NCI-H2081 (cell line): Measurements from ENCODE around the gene PYM1.
A peak's percentile ranks its signal among the peaks of the same experiment; 100 is the strongest.

Source experiments
- DNase-seq, 2 experiments: peaks; one replicate each; lab custom pipeline; 2025; lab: John Stamatoyannopoulos, UW

The PYM1 gene

DNA sequence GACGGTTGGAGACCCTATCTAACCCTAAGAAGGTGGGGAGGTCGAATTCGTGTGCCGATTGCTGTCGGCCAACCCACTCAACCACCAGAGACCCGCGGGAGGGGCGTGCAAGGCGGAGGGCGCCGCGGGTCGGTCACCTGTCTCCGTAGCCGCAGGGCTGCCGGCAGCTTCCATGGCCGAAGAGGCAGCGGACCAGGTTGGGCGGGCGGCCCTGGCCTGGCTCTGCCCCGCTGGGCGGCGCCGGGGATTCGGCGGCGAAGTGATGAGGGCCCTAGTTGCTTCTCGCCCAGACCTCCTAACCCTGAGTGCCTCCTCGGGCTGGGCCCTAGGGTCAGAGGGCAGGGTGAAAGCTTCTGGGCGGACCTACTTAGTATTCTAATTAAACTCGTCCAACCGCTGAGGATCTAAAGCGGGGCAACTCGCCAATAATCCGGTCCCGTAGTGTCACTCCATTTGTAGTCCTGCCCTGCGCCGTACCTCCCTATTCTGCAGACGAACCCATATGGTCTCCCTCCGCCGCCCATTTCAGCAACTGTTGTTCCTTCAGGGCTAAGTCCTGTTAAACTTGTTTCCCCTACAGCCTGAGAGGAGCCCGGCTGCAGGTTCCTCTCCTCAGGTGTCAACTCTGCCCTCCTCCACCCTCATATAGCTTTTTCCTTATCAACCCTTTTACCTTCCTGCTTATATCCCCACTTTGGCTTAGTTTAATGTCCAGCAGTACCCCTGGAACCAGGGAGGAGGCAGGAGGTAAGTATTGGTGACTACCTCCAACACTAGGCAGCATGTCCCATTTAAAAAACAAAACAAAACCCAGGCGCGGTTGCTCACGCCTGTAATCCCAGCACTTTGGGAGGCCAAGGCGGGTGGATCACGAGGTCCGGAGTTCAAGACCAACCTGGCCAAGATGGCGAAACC, at the start of gene PYM1:
TSS of gene PYM1 (minus strand) at position 307 of the 915 bp plus-strand sequence. CDS start at position 174, 133 bp downstream.
- peak; percentile 58 to 86 for DNase-seq

DNA sequence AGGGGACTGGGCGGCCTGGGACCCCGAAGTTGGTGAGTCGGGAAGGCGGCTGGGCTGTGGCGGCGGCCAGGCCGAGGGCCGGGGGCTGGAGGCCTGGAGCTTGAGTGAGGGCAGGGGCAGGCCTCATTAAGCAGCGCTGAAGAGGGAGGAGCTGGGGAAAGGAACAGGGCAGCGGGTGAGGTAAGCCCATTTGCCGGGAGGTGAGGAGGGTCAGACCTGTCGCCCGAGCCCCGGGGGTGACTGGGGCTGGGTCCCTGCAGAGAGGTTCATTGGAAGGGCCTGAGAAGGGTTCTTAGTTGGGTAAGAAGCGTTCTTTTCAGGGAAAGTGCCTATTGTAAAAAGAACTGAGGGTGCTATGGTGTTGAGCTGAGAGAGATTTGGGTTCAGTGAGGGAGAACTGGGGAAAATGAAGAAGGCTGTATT, 46.6 kb upstream of the PYM1 start:
- DNase-seq = peak; percentile 9 to 36

GRCh38 chr12:55973599-55974307, 46.1 kb upstream of the PYM1 start, which contains the start of gene RAB5B:
TSS of gene RAB5B (plus strand) at chr12:55974078. CDS start at chr12:55986961, 12,883 bp downstream.
- DNase-seq = peak; percentile 99 to 100

GRCh38 chr12:55972911-55973598, 45.4 kb upstream of the PYM1 start:
- no peak for DNase-seq

GRCh38 chr12:55972456-55972855, 44.8 kb upstream of the PYM1 start:
- no peak for DNase-seq

DNA sequence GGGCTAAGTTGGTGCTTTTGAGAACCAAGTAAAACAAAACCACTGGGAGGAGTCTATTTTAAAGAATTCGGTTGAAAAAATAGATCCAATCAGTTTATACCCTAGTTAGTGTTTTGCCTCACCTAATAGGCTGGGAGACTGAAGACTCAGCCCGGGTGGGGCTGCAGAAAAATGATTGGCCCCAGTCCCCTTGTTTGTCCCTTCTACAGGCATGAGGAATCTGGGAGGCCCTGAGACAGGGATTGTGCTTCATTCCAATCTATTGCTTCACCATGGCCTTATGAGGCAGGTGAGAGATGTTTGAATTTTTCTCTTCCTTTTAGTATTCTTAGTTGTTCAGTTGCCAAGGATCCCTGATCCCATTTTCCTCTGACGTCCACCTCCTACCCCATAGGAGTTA, 44.3 kb upstream of the PYM1 start:
- no peak for DNase-seq

DNA sequence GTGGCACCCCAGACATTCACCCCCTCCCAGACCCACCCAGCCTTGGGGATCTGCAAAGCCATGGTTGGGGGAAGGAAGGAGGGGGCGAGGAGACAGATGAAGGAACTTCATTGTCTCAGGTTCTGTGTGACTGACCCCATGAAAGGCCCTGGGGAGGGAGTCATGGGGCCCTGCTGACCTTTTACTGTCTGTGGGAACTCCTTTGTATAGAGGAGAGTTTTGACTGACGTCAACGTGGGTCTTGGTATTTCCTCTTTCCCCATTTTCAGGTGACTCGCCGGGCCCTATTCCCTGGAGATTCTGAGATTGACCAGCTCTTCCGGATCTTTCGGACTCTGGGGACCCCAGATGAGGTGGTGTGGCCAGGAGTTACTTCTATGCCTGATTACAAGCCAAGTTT, 43.1 kb upstream of the PYM1 start:
- no peak for DNase-seq

GRCh38 chr12:55969356-55969755, 41.7 kb upstream of the PYM1 start:
- DNase-seq = no peak

DNA sequence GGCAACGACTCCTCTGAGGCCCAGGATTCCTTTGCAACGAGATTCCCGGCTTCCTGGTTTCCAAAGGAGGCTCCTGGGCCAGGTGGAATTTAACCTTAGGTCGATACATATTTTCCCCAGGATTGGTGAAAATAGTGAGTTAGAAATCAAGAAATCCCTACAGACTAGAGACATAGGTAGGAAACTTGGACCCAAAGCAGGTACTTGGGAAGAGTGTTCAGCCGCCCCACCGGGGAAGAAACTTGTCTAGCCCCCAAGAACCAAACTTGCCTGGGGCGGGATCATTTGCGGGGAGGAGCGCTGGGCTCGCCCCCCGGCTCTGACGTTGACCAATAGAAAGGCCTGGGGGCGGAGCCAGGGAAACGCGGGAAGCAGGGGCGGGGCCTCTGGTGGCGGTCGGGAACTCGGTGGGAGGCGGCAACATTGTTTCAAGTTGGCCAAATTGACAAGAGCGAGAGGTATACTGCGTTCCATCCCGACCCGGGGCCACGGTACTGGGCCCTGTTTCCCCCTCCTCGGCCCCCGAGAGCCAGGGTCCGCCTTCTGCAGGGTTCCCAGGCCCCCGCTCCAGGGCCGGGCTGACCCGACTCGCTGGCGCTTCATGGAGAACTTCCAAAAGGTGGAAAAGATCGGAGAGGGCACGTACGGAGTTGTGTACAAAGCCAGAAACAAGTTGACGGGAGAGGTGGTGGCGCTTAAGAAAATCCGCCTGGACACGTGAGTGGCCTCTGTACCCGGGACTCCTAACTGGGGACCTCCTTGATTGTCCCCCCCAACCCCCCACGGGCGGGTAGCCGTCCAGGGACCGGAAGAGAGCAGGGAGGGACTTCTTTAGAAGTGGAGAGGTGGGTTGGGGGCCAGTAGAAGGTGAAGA, 39.0 kb upstream of the PYM1 start, which contains the start of gene CDK2:
TSS of gene CDK2 (plus strand) at position 423 of the 874 bp plus-strand sequence. CDS start at position 602, 179 bp downstream.
- DNase-seq = peak; percentile 82 to 86

GRCh38 chr12:55965941-55966407, 38.3 kb upstream of the PYM1 start, which contains the start of gene PMEL:
TSS of gene PMEL (minus strand) at chr12:55966042. CDS start at chr12:55966011, 31 bp downstream.
- DNase-seq = no peak

DNA sequence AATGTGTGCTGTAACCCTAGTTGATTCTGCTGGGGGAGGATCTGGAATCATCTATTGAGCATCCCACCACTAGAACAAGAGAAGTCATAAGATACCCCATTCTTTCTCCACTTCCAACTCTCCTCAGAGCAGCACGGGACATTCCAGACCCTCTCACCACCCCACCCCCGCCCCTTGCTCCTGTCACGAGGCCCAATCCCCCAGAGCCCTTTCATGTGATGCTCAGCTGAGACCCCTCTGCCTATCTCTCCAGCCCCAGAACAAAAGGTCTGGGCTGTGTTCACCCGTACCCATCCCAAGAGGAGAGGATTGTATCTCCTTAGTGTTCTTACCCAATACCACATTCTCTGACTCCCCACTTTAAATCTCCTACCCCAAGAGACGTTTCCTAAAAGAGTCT, 37.5 kb upstream of the PYM1 start:
- DNase-seq = no peak

- no peak for DNase-seq
These were observed 36.1 kb upstream of the PYM1 start for GRCh38 chr12:55963760-55964159.

GRCh38 chr12:55957106-55957859, 29.6 kb upstream of the PYM1 start:
- DNase-seq = no peak

DNA sequence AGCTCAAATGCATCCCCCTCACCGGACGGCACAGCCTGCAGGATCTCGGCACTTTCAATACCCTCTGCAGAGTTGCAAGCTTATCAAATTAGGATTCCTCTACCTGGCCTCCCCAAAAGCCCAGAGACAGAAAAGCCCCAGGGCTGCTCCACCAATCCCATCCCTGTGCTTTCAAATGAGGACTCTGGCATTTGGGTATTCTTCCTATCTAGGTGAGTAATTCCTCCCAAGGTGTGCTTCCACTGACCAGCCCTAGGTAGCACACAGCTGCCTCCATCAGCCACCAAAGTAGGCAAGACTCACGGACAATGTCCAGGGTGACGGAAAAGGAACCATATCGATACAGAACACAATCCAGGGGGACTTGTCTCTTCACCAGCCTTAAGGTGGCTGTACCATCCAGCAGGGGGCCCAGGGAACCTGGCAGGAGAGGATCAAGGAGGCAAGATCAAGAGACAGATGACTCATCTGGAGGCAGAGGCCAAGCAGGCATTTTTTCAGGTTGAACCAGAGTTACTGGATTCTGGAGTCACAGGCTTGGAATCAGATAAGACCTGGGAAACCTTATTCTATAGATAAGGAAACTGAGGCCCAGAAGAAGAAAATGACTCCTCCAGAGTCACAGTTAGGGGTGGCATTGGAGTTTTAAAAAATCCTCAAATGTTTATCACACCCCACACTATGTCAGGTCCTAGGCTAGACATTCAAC, 28.3 kb upstream of the PYM1 start:
- no peak for DNase-seq

GRCh38 chr12:55955344-55955743, 27.6 kb upstream of the PYM1 start:
- DNase-seq = no peak

DNA sequence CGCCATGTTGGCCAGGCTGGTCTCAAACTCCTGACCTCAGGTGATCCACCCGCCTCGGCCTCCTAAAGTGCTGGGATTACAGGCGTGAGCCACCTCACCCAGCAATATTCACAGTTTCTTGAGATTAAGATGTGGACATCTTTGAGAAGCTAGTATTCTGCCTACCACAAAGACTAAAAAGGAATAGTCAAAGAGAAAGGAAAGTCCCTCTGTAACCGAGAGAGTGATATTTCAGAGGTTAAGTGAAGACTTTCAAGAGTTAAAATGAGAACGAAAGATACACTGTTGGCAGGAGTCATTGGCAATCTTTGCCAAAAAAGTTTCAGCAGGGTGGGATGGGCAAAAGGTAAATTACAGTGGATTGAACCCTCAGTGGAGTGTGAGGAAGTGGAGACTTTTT, 18.9 kb upstream of the PYM1 start:
- DNase-seq = no peak

- no peak for DNase-seq
These were observed 15.0 kb upstream of the PYM1 start for GRCh38 chr12:55942577-55943136.

DNA sequence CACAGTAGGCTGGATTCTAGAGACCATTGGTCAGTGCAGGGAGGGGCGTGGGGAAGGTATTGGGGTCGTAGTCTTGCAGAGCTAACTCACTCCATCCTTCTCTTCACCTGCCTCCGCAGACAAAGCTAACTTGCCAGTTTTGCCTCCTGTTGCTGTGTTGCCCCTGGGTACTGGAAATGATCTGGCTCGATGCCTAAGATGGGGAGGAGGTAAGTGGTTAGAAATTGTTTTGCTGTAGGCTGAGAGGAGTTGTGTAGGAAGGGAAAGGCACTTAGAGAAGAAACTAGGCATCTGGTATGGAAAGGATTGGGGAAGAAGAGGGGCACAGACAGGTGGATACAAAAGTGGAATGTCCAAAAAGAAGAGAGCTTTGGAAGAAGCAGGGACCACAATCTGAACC, 14.4 kb upstream of the PYM1 start:
- DNase-seq = no peak

DNA sequence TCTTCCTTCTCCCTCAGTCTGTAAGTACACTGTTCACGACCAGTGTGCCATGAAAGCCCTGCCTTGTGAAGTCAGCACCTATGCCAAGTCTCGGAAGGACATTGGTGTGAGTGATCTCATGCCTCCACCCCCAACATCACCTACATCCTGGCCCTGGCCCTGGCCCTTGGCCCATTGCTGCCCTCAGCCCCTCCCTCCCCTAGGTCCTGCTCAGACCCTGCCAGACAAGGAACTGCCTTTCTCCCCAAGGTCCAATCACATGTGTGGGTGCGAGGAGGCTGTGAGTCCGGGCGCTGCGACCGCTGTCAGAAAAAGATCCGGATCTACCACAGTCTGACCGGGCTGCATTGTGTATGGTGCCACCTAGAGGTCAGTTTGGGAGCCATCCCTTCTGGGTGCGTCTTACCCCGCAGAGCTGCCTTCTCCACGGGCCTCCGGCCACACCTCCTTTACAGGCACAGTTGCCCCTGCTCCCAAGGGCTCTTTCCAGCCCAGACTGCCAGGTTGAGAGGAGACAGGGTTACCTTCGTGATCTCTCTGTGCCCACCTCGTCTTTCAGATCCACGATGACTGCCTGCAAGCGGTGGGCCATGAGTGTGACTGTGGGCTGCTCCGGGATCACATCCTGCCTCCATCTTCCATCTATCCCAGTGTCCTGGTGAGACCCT, 12.5 kb upstream of the PYM1 start:
- DNase-seq = peak; percentile 83 to 85
